Smooth muscle cell (in vitro differentiated cells): Measurements from ENCODE around the gene CCNQ. TPM values are rescaled to one million over a fixed set of nuclear protein-coding genes. Genes with fewer than 3 reads are reported as not detected.
A peak's percentile ranks its signal among the peaks of the same experiment; 100 is the strongest.

Source experiments
- DNase-seq: peaks from one replicate; lab custom pipeline; 2025; ENCODE audit not compliant: unreplicated experiment; lab: John Stamatoyannopoulos, UW
- H2AFZ ChIP-seq: fragments of 200-600 bp; sonication (generic); 2 replicates; pipeline ENCODE4 v1.6.0; 2016; ENCODE audit warnings: antibody characterized with exemption, low read depth, mild to moderate bottlenecking
- H3F3A ChIP-seq: fragments of 200-600 bp; sonication (generic); 2 replicates; pipeline ENCODE4 v1.6.0; 2017; ENCODE audit warnings: antibody characterized with exemption, low read depth
- H3K27ac ChIP-seq: fragments of 200-600 bp; sonication (generic); 2 replicates; pipeline ENCODE4 v1.5.1; 2016; ENCODE audit warnings: low read depth, mild to moderate bottlenecking
- H3K27me3 ChIP-seq: fragments of 200-600 bp; sonication (generic); 2 replicates; pipeline ENCODE4 v1.6.1; 2016; ENCODE audit warnings: low read depth, mild to moderate bottlenecking
- H3K36me3 ChIP-seq: fragments of 200-600 bp; sonication (generic); 2 replicates; pipeline ENCODE4 v1.5.1; 2016; ENCODE audit warnings: low read depth
- H3K4me1 ChIP-seq: fragments of 200-600 bp; sonication (generic); 2 replicates; pipeline ENCODE4 v1.5.1; 2016; ENCODE audit warnings: low read depth
- H3K4me2 ChIP-seq: fragments of 200-600 bp; sonication (generic); 2 replicates; pipeline ENCODE4 v1.6.0; 2016; ENCODE audit warnings: mild to moderate bottlenecking
- H3K4me3 ChIP-seq: fragments of 200-600 bp; sonication (generic); 2 replicates; pipeline ENCODE4 v1.5.1; 2016; ENCODE audit warnings: mild to moderate bottlenecking
- H3K79me2 ChIP-seq: fragments of 200-600 bp; sonication (generic); 2 replicates; pipeline ENCODE4 v1.6.0; 2016; ENCODE audit warnings: low read depth, mild to moderate bottlenecking
- H3K9ac ChIP-seq: fragments of 200-600 bp; sonication (generic); 2 replicates; pipeline ENCODE4 v1.6.0; 2016; ENCODE audit warnings: low read depth
- H3K9me3 ChIP-seq: fragments of 200-600 bp; sonication (generic); replicated peaks from 2 replicates; pipeline ENCODE4 v1.5.1; 2016; ENCODE audit warnings: low read depth
- H4K20me1 ChIP-seq: fragments of 200-600 bp; sonication (generic); 2 replicates; pipeline ENCODE4 v1.6.0; 2016; ENCODE audit warnings: low read depth
- WGBS: methylation state at CpG from one replicate; pipeline ENCODE4 v1.1.7; 2016; ENCODE audit warnings: low lambda C conversion rate; 5-methylcytosine and 5-hydroxymethylcytosine counted together
- polyA plus RNA-seq: library from polyadenylated mRNA; unstranded; fragments of >200 nt; fragmentation: Nextera tagmentation; extraction: Ambion mirVana; gene quantifications from 2 replicates; pipeline ENCODE4 v1.2.1, GENCODE V29; 2016
- total RNA-seq: library from RNA; depleted of rRNA; stranded (reverse); fragments of >200 nt; gene quantifications from 2 replicates; pipeline ENCODE4 v1.2.3, GENCODE V29; 2014
- TF ChIP-seq, protein P1 (sequence below): fragments of 200-600 bp; sonication (generic); IDR thresholded peaks from 2 replicates; pipeline ENCODE4 v1.5.1; 2017; ENCODE audit warnings: borderline replicate concordance, mild to moderate bottlenecking, antibody characterized with exemption; ENCODE audit not compliant: insufficient read depth, poor library complexity, severe bottlenecking

Gene CCNQ
- total and polyA plus RNA-seq, 2 experiments from 2014 or later: 9.4 to 27.3 TPM

DNA sequence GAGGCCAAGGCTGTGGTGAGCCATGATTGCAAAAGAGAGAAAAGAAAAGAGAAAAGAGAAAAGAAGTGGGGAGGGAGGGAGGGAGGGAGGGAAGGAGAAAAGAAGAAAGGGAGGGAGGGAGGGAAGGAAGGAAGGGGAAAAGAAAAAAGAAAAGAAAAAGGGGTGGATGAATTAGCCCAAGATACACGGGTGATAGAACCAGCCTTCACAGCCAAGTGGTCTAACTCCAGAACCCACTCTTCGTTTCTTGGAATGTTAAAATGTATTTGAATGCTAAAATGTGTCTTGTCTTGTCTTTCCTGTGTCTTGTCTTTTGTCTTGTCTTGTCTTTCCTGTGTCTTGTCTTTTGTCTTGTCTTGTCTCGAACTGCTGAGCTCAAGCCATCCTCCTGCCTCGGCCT is 13.1 kb downstream of the CCNQ start:
- H3K4me2 ChIP-seq: no peak overlapping the region
- H2AFZ ChIP-seq: no peak overlapping the region
- no peaks in the 10 kb centered on the region for H3F3A ChIP-seq
- TF ChIP-seq, protein P1, sequence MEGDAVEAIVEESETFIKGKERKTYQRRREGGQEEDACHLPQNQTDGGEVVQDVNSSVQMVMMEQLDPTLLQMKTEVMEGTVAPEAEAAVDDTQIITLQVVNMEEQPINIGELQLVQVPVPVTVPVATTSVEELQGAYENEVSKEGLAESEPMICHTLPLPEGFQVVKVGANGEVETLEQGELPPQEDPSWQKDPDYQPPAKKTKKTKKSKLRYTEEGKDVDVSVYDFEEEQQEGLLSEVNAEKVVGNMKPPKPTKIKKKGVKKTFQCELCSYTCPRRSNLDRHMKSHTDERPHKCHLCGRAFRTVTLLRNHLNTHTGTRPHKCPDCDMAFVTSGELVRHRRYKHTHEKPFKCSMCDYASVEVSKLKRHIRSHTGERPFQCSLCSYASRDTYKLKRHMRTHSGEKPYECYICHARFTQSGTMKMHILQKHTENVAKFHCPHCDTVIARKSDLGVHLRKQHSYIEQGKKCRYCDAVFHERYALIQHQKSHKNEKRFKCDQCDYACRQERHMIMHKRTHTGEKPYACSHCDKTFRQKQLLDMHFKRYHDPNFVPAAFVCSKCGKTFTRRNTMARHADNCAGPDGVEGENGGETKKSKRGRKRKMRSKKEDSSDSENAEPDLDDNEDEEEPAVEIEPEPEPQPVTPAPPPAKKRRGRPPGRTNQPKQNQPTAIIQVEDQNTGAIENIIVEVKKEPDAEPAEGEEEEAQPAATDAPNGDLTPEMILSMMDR: no peak
- WGBS: 80% methylated on average over 4 of the region's 4 CpGs
- DNase-seq: no peak
- no peak overlapping the region for H3K27ac ChIP-seq
- H3K36me3 ChIP-seq: no peaks in the 10 kb centered on the region
- no peaks in the 10 kb centered on the region for H3K9me3 ChIP-seq
- no peak overlapping the region for H3K9ac ChIP-seq
- no peaks in the 10 kb centered on the region for H3K27me3 ChIP-seq
- H4K20me1 ChIP-seq: no peaks in the 10 kb centered on the region
- H3K4me3 ChIP-seq: no peak overlapping the region
- no peaks in the 10 kb centered on the region for H3K4me1 ChIP-seq
- H3K79me2 ChIP-seq: no peaks in the 10 kb centered on the region

DNA sequence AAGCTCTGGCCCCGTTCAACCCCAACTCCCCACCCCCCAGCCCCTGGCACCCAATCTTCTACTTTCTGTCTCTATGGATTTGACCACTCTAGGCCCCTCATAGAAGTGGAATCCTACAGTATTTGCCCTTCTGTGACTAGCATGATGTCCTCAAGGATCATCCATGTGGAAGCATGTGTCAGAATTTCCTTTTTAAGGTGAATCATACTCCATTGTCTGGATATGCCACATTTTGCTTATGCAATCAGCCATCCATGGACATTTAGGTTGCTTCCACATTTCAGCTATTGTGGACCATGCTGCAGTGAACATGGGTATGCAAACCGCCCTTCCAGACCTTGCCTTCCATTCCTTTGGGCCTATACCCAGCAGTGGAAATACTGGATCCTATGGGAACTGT is 15.5 kb downstream of the CCNQ start:
- no peak for DNase-seq
- H3K79me2 ChIP-seq: no peaks in the 10 kb centered on the region
- no peaks in the 10 kb centered on the region for H3F3A ChIP-seq
- H4K20me1 ChIP-seq: no peaks in the 10 kb centered on the region
- TF ChIP-seq, protein P1: no peak
- no peaks in the 10 kb centered on the region for H3K9me3 ChIP-seq
- no peak overlapping the region for H3K4me2 ChIP-seq
- 70% methylated on average over 2 of the region's 2 CpGs for WGBS
- H3K9ac ChIP-seq: no peak overlapping the region
- H3K4me1 ChIP-seq: no peaks in the 10 kb centered on the region
- H3K36me3 ChIP-seq: no peaks in the 10 kb centered on the region
- no peak overlapping the region for H3K4me3 ChIP-seq
- no peak overlapping the region for H3K27ac ChIP-seq
- no peak overlapping the region for H2AFZ ChIP-seq
- no peaks in the 10 kb centered on the region for H3K27me3 ChIP-seq

DNA sequence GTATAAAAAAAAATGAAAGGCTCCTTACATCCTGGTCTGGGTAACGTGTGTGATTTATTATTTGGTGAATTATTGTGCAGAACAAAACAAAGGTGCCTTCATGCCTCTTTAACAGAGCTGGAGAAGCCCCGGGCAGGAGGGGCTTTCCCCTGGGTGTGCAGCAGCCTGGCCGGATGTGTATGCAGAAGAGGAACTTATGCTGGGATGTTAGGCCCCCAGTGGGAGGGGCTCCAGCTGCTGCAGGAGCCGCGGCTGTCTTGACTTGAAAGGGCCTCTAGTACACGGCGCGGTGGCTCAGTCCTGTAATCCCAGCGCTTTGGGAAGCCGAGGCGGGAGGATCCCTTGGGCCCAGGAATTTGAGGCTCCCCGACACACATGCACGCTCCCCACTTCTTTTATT is 16.0 kb downstream of the CCNQ start:
- TF ChIP-seq, protein P1: no peak
- Histone ChIP-seq H3K79me2 (no peaks in the 10 kb centered on the region), H3K27me3 (no peaks in the 10 kb centered on the region), H3K9ac (no peak overlapping the region), H2AFZ (no peak overlapping the region), H4K20me1 (no peaks in the 10 kb centered on the region), H3F3A (no peaks in the 10 kb centered on the region), H3K4me1 (no peaks in the 10 kb centered on the region), H3K9me3 (no peaks in the 10 kb centered on the region), H3K4me3 (no peak overlapping the region), H3K4me2 (no peak overlapping the region), H3K27ac (no peak overlapping the region), H3K36me3 (no peaks in the 10 kb centered on the region)
- 81% methylated on average over 13 of the region's 13 CpGs for WGBS
- DNase-seq: no peak

DNA sequence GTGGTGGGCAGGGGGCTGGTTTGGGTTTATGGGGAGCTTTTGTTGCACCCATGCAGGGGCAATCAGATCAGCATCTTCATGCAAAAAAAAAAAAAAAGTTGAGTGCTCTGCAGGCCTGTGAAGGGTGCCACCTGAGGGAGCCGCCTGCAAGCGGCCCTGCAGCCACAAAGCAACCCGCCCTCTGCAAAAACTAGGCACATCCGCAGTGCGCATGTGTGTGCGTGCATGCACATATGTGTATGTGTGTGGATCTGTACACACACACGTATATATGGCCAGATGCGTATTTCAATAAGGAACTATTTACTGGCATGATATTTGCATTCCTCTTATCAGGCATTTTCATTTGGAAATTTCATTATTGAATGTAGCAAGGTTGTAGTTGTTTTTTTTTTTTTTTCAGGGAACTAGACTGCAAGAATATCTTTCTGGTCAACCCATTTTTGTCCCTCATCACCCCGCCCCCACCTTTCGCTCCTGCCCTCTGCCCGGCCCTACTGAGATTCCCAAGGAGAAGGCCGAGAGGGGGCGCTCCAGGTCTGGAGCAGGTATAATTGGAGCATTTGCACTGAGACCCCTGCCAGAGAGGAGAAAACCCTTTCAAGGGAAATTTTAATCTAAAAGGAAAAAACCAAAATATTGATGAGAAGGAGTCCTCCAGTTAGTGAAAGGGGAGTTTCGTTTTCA is 18.1 kb downstream of the CCNQ start:
- 79% methylated on average over 14 of the region's 14 CpGs for WGBS
- Histone ChIP-seq H3K4me3 (no peak overlapping the region), H3F3A (no peaks in the 10 kb centered on the region), H3K4me2 (no peak overlapping the region), H3K9ac (no peak overlapping the region), H3K79me2 (no peaks in the 10 kb centered on the region), H3K4me1 (no peaks in the 10 kb centered on the region), H3K27me3 (no peaks in the 10 kb centered on the region), H3K36me3 (no peaks in the 10 kb centered on the region), H3K27ac (no peak overlapping the region), H2AFZ (no peak overlapping the region), H4K20me1 (no peaks in the 10 kb centered on the region), H3K9me3 (no peaks in the 10 kb centered on the region)
- DNase-seq: no peak
- TF ChIP-seq, protein P1: peak; percentile 20
